ENCODE measurements around the gene OR1M1. TPM values are rescaled to one million over a fixed set of nuclear protein-coding genes. Genes with fewer than 3 reads are reported as not detected.
"Not testable (repeated sequence)": the region's sequence is repeated elsewhere in the genome, so short reads cannot be mapped to it uniquely, and the experiment has no call there.

OR1M1 gene
- total RNA-seq, 1 donor from 2014 or later: not detected

- H3K4me1 Mint-ChIP-seq (ENCODE audit: low read depth, unreplicated experiment): no peaks in the 10 kb centered on the region
- no peaks in the 10 kb centered on the region for H3K9me3 Mint-ChIP-seq (ENCODE audit: unreplicated experiment)
- no peak for DNase-seq
- H3K27ac Mint-ChIP-seq (ENCODE audit: unreplicated experiment): no peak overlapping the region
- peaks cover 2% of the 10 kb centered on the region for H3K27me3 Mint-ChIP-seq (ENCODE audit: unreplicated experiment)
- no peak overlapping the region for H3K4me3 Mint-ChIP-seq (ENCODE audit: unreplicated experiment)
- TF ChIP-seq CTCF (IDR thresholded peaks at IDR 0.05; ENCODE audit: partially characterized antibody, unreplicated experiment): no peak
- no peaks in the 10 kb centered on the region for H3K36me3 Mint-ChIP-seq (ENCODE audit: unreplicated experiment)
These were observed 25.0 kb upstream of the OR1M1 start for GRCh38 chr19:9061879-9062278.

- H3K4me3 Mint-ChIP-seq (ENCODE audit: unreplicated experiment): no peak overlapping the region
- peaks cover 2% of the 10 kb centered on the region for H3K27me3 Mint-ChIP-seq (ENCODE audit: unreplicated experiment)
- no peaks in the 10 kb centered on the region for H3K4me1 Mint-ChIP-seq (ENCODE audit: low read depth, unreplicated experiment)
- TF ChIP-seq CTCF (IDR thresholded peaks at IDR 0.05; ENCODE audit: partially characterized antibody, unreplicated experiment): no peak
- H3K9me3 Mint-ChIP-seq (ENCODE audit: unreplicated experiment): no peaks in the 10 kb centered on the region
- no peak for DNase-seq
- H3K27ac Mint-ChIP-seq (ENCODE audit: unreplicated experiment): no peak overlapping the region
- no peaks in the 10 kb centered on the region for H3K36me3 Mint-ChIP-seq (ENCODE audit: unreplicated experiment)
These were observed 21.3 kb upstream of the OR1M1 start for GRCh38 chr19:9065457-9066014.

- Mint-ChIP-seq H3K27ac (ENCODE audit: unreplicated experiment) (no peak overlapping the region), H3K36me3 (ENCODE audit: unreplicated experiment) (no peaks in the 10 kb centered on the region), H3K4me1 (ENCODE audit: low read depth, unreplicated experiment) (no peaks in the 10 kb centered on the region), H3K27me3 (ENCODE audit: unreplicated experiment) (no peaks in the 10 kb centered on the region), H3K9me3 (ENCODE audit: unreplicated experiment) (no peaks in the 10 kb centered on the region), H3K4me3 (ENCODE audit: unreplicated experiment) (no peak overlapping the region)
- no peak for DNase-seq
- no peak for TF ChIP-seq CTCF (IDR thresholded peaks at IDR 0.05; ENCODE audit: partially characterized antibody, unreplicated experiment)
These were observed 16.8 kb upstream of the OR1M1 start for GRCh38 chr19:9070066-9070465.

- DNase-seq; H3K36me3 Mint-ChIP-seq (ENCODE audit: unreplicated experiment); H3K4me1 Mint-ChIP-seq (ENCODE audit: low read depth, unreplicated experiment); H3K9me3 Mint-ChIP-seq (ENCODE audit: unreplicated experiment); H3K27me3 Mint-ChIP-seq (ENCODE audit: unreplicated experiment); H3K4me3 Mint-ChIP-seq (ENCODE audit: unreplicated experiment); H3K27ac Mint-ChIP-seq (ENCODE audit: unreplicated experiment): not testable (repeated sequence)
These were observed 15.1 kb upstream of the OR1M1 start for GRCh38 chr19:9071720-9072119.

- peaks cover 2% of the 10 kb centered on the region for H3K9me3 Mint-ChIP-seq (ENCODE audit: unreplicated experiment)
- H3K27me3 Mint-ChIP-seq (ENCODE audit: unreplicated experiment): no peaks in the 10 kb centered on the region
- no peak overlapping the region for H3K4me3 Mint-ChIP-seq (ENCODE audit: unreplicated experiment)
- no peak for TF ChIP-seq CTCF (IDR thresholded peaks at IDR 0.05; ENCODE audit: partially characterized antibody, unreplicated experiment)
- H3K27ac Mint-ChIP-seq (ENCODE audit: unreplicated experiment): no peak overlapping the region
- no peak for DNase-seq
- no peaks in the 10 kb centered on the region for H3K4me1 Mint-ChIP-seq (ENCODE audit: low read depth, unreplicated experiment)
- no peaks in the 10 kb centered on the region for H3K36me3 Mint-ChIP-seq (ENCODE audit: unreplicated experiment)
These were observed 13.1 kb upstream of the OR1M1 start for GRCh38 chr19:9073806-9074205.

Data from glutamatergic neuron (in vitro differentiated cells).